GM10266 (cell line): ENCODE results near the gene ANKRD61.

ENCODE experiments used
- DNase-seq: peaks from one replicate; pipeline ENCODE4 v3.0.0; 2012; ENCODE audit errors: extremely low spot score
- TF ChIP-seq, protein P1 (sequence below): IDR thresholded peaks from 2 replicates; pipeline ENCODE4 v1.5.1; 2012; ENCODE audit warnings: mild to moderate bottlenecking, low read depth; ENCODE audit not compliant: control insufficient read depth, insufficient read depth; ENCODE audit errors: missing control alignments

ANKRD61 gene

DNA sequence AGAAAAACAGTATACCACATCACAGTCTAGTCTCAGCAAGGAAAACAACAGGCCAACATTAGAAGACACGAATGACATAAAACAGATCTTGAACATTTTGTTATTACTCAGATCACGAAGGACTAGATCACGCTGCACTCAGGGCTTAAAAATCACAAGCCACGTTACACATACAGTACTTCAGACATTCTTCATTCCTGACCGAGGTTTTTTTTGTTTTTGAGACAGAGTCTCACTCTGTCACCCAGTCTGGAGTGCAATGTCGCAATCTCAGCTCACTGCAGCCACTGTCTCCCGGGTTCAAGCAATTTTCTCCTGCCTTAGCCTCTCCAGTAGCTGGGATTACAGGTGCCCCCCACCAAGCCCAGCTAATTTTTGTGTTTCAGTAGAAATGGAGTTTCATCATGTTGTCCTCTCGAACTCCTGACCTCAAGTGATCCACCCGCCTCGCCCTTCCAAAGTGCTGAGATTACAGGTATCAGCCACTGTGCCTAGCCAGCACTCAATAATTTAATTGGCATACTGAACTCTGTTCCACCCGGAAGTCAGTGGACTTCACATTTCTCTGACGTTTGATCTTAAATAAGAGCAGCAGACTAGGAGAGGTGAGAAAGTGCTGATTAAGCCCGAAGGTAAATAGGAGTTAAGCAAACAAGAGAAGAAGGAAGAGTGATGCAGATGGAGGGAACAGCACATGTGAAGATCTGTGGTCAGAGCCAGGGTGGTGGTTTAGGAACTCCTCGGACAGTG is 18.6 kb upstream of the ANKRD61 start:
- DNase-seq: no peak
- TF ChIP-seq, protein P1, sequence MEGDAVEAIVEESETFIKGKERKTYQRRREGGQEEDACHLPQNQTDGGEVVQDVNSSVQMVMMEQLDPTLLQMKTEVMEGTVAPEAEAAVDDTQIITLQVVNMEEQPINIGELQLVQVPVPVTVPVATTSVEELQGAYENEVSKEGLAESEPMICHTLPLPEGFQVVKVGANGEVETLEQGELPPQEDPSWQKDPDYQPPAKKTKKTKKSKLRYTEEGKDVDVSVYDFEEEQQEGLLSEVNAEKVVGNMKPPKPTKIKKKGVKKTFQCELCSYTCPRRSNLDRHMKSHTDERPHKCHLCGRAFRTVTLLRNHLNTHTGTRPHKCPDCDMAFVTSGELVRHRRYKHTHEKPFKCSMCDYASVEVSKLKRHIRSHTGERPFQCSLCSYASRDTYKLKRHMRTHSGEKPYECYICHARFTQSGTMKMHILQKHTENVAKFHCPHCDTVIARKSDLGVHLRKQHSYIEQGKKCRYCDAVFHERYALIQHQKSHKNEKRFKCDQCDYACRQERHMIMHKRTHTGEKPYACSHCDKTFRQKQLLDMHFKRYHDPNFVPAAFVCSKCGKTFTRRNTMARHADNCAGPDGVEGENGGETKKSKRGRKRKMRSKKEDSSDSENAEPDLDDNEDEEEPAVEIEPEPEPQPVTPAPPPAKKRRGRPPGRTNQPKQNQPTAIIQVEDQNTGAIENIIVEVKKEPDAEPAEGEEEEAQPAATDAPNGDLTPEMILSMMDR: no peak

DNA sequence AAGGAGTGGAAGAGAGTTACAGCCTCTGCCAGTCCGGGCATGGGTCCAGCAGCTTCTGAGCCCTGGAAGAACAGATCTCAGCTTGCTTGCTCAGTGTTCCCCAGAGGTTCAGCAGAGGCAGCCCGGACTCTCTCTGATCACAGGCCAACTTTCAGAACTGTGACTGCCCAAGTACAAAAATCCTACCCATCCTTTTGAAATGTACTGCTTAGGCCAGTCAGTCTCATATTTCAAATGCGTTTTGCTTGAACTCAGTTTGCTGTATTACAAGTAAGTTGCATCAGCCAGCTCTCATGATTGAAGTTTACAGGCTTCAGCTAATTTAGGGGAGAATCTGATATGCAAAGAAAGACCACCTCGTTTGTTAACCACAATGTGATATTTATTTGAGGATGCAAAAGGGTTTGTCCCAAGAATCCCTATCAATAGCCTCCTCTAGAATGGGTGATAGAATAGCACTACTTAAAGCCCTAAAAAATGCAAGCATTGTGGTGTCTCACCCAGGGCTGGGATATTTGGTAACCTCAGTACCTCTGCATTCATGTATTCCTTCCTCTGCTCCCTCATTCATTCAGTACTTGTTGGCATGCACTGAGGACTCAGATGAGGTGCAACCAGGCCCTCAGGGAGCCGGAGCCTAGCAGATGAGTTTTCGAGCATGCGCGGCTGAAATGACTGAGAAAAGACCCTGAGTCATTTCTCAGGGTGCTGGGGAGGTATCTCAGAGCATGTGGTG is 15.1 kb upstream of the ANKRD61 start:
- DNase-seq: no peak
- TF ChIP-seq, protein P1: no peak

- TF ChIP-seq, protein P1: no peak
- no peak for DNase-seq
Observed at GRCh38 chr7:6016653-6016966, 14.6 kb upstream of the ANKRD61 start.

DNA sequence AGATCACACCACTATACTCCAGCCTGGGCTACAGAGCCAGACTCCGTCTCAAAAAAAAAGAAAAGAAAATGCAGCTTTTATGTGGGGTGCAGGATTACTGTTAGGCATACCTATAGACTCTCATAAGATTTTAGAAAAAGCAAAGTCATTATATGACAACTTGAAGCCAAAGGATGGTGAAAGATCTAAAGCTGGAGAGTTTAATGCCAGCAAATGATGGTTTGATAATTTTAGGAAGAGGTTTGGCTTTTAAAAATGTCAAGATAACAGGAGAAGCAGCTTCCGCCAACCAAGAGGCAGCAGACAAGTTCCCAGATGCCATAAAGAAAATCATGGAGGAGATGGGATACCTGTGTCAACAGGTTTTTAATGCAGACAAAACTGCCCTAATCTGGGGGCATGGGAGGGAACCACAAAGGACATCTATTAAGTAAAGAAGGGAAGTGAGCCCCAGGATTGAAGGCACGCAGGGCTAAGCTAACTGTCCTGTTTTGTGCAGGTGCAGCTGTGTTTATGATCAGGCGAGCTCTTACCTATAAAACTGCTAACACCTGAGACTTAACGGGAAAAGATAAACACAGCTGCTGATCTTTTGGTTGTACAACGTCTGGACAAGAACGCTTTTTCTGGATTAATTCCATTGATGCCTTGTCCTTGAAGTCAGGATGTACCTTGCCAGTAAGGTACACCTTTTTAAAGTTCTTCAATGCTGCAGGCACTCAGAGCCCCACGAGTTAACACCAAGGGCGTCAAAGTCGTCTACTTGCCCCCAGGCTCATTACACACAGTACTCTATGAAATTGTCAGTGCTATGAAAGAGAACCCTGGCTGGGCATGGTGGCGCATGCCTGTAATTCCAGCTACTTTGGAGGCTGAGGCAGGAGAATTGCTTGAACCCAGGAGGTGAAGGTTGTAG is 10.5 kb upstream of the ANKRD61 start:
- no peak for DNase-seq
- TF ChIP-seq, protein P1: no peak

DNA sequence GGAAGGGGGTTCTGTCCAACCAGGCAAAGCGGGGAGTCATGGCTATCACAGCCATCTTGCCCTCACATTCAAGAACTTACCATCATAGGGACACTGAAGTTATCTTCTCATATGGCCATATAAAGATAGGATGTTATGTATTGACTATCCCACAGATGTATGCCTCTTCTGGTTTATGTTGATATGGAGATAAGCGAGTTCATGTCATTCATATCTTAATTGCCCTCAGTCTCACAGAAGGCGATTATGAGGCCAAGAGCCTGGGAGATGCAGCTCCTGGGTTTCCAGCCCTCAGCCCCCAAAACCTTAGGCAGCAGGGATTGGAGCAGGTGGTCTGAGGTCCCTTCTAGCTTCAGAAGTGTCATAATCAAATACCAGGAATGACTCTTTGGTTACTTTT is 8.5 kb upstream of the ANKRD61 start:
- TF ChIP-seq, protein P1: no peak
- DNase-seq: no peak

- no peak for DNase-seq
- TF ChIP-seq, protein P1: no peak
Observed at GRCh38 chr7:6023974-6024435, 7.2 kb upstream of the ANKRD61 start.
